Measurements from ENCODE around the gene CHPF. TPM values are rescaled to one million over a fixed set of nuclear protein-coding genes. Genes with fewer than 3 reads are reported as not detected.

The CHPF gene
- total and polyA plus RNA-seq, 2 donors = 8.5 to 17.5 TPM

DNA sequence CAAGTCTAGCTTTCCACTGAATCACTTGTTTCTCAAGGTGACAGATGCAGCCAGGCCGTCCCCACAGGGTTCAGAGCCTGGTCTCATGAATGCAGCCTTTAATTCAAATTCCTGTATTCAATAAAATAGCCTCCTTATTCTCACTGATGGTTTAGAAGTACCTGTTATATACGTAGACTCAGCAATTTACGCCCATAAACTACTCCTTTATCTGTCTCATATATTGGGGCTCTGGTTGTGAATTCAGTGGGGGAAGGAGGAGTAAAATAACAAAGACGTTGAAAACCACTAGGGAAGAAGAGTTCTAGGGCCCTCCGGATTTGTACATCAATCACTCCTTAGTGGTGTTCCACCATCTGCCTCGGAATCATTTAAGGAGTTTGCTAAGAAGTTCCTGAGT lies 26.0 kb upstream of the CHPF start:
- H3K27me3 ChIP-seq (ENCODE audit: control insufficient read depth in 2 of 2, insufficient read depth in 1 of 2, low read length in 1 of 2) = peaks cover 49 to 91% of the 10 kb centered on the region in 2 donors
- DNase-seq (ENCODE audit: low read depth in 6 of 9, low spot score in 9 of 9) = no peak
- peaks cover 0 to 6% of the 10 kb centered on the region in 2 donors for H3K4me1 ChIP-seq (ENCODE audit: control insufficient read depth in 2 of 2, insufficient read depth in 2 of 2, low read length in 2 of 2)
- H3K27ac ChIP-seq (ENCODE audit: low read depth in 1 of 2, low read length in 1 of 2) = no peak overlapping the region
- no peak overlapping the region for H3K4me3 ChIP-seq (ENCODE audit: low read length in 2 of 2)
- WGBS = 97% methylated on average over 6 of the region's 6 CpGs
- no peaks in the 10 kb centered on the region for H3K36me3 ChIP-seq (ENCODE audit: control insufficient read depth in 2 of 2, insufficient read depth in 2 of 2, low read length in 1 of 2)
- H3K9me3 ChIP-seq (ENCODE audit: control insufficient read depth in 2 of 2, insufficient read depth in 1 of 2, low read length in 1 of 2) = peaks cover 0 to 4% of the 10 kb centered on the region in 2 donors

DNA sequence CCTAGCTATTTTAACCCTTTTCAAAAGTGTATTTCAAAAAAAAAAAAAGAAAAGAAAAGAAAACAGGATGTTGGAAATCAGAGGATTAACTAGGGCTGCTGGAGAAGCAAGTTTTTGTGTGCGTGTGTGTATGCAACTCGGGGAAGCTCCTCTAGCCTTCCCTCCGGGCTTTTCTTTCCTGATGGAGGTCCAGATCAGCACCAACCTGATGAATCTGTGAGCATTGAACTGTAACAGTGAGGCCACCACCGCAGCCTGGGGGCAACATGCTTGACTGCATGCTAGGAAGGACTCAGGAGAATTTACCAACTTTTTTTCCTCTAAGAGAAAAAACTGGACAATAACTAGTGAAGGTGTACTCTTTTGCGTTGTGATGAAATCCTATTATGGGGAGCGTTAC lies 25.4 kb upstream of the CHPF start:
- H3K27me3 ChIP-seq (ENCODE audit: control insufficient read depth in 2 of 2, insufficient read depth in 1 of 2, low read length in 1 of 2) = peaks cover 49 to 89% of the 10 kb centered on the region in 2 donors
- no peak for DNase-seq (ENCODE audit: low read depth in 6 of 9, low spot score in 9 of 9)

DNA sequence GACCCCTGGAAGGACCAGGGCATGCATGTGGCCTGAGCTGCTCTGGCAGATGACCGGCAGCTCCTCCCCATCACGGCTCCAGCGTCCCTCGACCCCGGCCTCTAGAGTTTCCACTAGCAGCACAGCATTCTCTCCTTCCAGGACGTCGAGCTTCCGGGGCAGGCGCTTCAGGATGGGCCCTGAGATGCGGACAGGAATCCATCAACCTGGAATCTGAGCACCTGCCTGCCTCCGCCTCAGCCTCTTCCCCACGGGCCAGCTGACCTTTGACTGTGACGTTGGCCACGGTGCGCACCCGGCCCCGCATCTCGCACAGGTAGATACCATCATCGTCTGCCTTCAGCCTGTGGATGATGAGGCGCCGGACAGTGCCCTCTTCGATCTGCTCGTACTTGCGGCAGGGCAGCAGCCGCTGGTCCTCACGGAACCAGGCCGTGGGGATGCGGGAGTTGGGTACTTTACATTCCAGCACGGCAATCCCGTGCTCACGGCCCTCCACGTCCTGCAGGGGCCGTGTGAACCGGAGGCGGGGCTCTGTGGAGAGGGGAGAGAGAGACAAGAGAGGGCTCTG lies 24.3 kb upstream of the CHPF start:
- Histone ChIP-seq H3K36me3 (ENCODE audit: control insufficient read depth in 2 of 2, insufficient read depth in 2 of 2, low read length in 1 of 2) (no peaks in the 10 kb centered on the region), H3K4me3 (ENCODE audit: low read length in 2 of 2) (no peak overlapping the region), H3K4me1 (ENCODE audit: control insufficient read depth in 2 of 2, insufficient read depth in 2 of 2, low read length in 2 of 2) (peaks cover 0 to 6% of the 10 kb centered on the region in 2 donors), H3K9me3 (ENCODE audit: control insufficient read depth in 2 of 2, insufficient read depth in 1 of 2, low read length in 1 of 2) (peaks cover 0 to 4% of the 10 kb centered on the region in 2 donors), H3K27me3 (ENCODE audit: control insufficient read depth in 2 of 2, insufficient read depth in 1 of 2, low read length in 1 of 2) (peaks cover 45 to 81% of the 10 kb centered on the region in 2 donors), H3K27ac (ENCODE audit: low read depth in 1 of 2, low read length in 1 of 2) (no peak overlapping the region)
- DNase-seq (ENCODE audit: low read depth in 6 of 9, low spot score in 9 of 9) = no peak
- WGBS = 96% methylated on average over 35 of the region's 35 CpGs

More for the DNA sequence above, 25.4 kb upstream of the CHPF start:
- no peak overlapping the region for H3K4me3 ChIP-seq (ENCODE audit: low read length in 2 of 2)
- H3K9me3 ChIP-seq (ENCODE audit: control insufficient read depth in 2 of 2, insufficient read depth in 1 of 2, low read length in 1 of 2) = peaks cover 0 to 4% of the 10 kb centered on the region in 2 donors
- peaks cover 0 to 6% of the 10 kb centered on the region in 2 donors for H3K4me1 ChIP-seq (ENCODE audit: control insufficient read depth in 2 of 2, insufficient read depth in 2 of 2, low read length in 2 of 2)
- H3K27ac ChIP-seq (ENCODE audit: low read depth in 1 of 2, low read length in 1 of 2) = no peak overlapping the region
- WGBS = 97% methylated on average over 6 of the region's 6 CpGs
- no peaks in the 10 kb centered on the region for H3K36me3 ChIP-seq (ENCODE audit: control insufficient read depth in 2 of 2, insufficient read depth in 2 of 2, low read length in 1 of 2)

DNA sequence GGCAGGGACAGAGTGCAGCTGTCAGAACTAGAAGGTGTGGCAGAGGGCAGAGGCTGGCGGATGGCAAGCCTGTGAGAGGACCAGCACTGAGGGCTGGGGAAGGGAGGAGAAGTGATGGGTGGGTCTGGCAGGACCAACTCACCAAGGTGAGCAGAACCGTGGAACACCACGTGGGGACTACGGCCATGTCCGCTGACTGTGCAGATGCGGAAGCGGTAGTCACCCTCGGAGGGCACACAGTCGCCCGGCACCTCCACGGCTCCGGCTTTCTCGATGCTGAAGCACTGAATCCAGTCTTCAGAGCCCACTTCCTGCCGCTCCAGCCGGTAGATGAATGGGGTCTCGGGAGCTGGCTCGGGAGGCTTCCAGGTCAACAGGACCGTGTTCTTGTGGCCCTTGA lies 23.5 kb upstream of the CHPF start:
- 97% methylated on average over 18 of the region's 18 CpGs for WGBS
- no peak for DNase-seq (ENCODE audit: low read depth in 6 of 9, low spot score in 9 of 9)
- Histone ChIP-seq H3K4me3 (ENCODE audit: low read length in 2 of 2) (no peak overlapping the region), H3K4me1 (ENCODE audit: control insufficient read depth in 2 of 2, insufficient read depth in 2 of 2, low read length in 2 of 2) (peaks cover 0 to 6% of the 10 kb centered on the region in 2 donors), H3K9me3 (ENCODE audit: control insufficient read depth in 2 of 2, insufficient read depth in 1 of 2, low read length in 1 of 2) (peaks cover 0 to 4% of the 10 kb centered on the region in 2 donors), H3K27me3 (ENCODE audit: control insufficient read depth in 2 of 2, insufficient read depth in 1 of 2, low read length in 1 of 2) (peaks cover 38 to 78% of the 10 kb centered on the region in 2 donors), H3K36me3 (ENCODE audit: control insufficient read depth in 2 of 2, insufficient read depth in 2 of 2, low read length in 1 of 2) (no peaks in the 10 kb centered on the region), H3K27ac (ENCODE audit: low read depth in 1 of 2, low read length in 1 of 2) (no peak overlapping the region)

DNA sequence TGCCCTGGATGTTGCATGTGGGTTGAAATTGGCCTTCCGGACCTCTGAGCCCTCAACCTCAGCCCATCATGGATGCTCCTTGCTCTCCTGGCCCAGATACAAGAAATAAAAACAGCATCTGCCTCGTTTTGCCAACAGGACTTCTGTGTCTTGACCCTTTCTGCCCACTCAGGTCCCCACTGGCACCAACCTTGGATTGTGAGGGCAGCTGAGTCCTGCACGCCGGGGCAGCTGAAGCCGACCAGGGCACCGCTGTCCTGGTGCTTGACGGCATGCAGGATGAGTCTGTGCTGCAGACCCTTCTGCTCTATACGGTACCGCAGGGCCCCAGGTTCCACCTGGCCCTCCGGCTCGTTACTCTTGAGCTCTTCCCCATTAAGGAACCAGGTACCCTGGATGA lies 23.0 kb upstream of the CHPF start:
- H3K9me3 ChIP-seq (ENCODE audit: control insufficient read depth in 2 of 2, insufficient read depth in 1 of 2, low read length in 1 of 2) = peaks cover 0 to 4% of the 10 kb centered on the region in 2 donors
- no peak for DNase-seq (ENCODE audit: low read depth in 6 of 9, low spot score in 9 of 9)
- peaks cover 0 to 4% of the 10 kb centered on the region in 2 donors for H3K4me1 ChIP-seq (ENCODE audit: control insufficient read depth in 2 of 2, insufficient read depth in 2 of 2, low read length in 2 of 2)
- H3K36me3 ChIP-seq (ENCODE audit: control insufficient read depth in 2 of 2, insufficient read depth in 2 of 2, low read length in 1 of 2) = no peaks in the 10 kb centered on the region
- H3K4me3 ChIP-seq (ENCODE audit: low read length in 2 of 2) = no peak overlapping the region
- H3K27ac ChIP-seq (ENCODE audit: low read depth in 1 of 2, low read length in 1 of 2) = no peak overlapping the region
- peaks cover 34 to 76% of the 10 kb centered on the region in 2 donors for H3K27me3 ChIP-seq (ENCODE audit: control insufficient read depth in 2 of 2, insufficient read depth in 1 of 2, low read length in 1 of 2)
- 92% methylated on average over 11 of the region's 11 CpGs for WGBS

DNA sequence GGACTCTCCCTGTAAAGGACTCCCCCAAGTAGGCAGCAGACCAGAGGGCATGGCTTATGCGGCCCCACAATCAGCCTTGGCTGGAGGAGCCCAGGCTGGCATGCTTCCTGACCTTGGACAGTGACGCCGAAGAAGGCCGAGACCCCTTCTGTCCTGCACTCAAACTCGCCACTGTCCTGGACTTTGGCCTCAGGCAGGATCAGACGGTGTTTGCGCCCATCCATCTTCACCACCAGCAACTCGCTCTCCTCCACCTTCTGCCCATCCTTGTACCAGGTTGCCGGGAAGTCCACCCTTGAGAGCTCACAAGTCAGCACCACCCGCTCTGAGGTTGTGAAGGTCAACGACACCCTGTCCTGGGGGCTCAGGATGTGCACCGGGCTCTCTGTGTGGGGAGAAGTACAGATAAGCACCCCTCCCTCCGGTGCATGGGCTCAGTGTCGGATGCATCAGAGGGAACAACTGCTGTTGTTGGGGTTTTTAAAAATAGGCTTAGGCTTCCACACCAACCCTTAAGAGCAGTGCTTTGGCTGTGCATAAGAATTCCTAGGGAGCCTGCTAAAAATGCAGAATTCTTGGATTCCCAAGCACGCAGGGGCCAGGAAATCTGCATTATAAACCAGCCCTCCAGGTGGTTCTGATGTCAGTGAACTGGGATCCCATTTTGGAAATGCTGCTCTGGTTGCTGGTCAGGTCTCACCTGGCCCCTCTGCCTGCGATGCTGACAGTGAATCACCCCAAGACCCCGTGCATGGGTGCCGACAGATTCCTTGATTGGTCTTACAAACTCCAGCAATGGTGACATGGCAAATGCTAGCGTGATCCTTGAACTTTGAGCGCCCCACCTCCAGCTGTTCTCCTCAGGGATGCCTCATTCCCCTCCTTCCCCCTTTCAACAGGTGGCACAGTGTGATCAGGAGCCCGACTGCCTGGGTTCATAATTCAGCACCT lies 21.8 kb upstream of the CHPF start:
- Histone ChIP-seq H3K27ac (ENCODE audit: low read depth in 1 of 2, low read length in 1 of 2) (no peak overlapping the region), H3K27me3 (ENCODE audit: control insufficient read depth in 2 of 2, insufficient read depth in 1 of 2, low read length in 1 of 2) (peaks cover 22 to 66% of the 10 kb centered on the region in 2 donors), H3K4me1 (ENCODE audit: control insufficient read depth in 2 of 2, insufficient read depth in 2 of 2, low read length in 2 of 2) (no peaks in the 10 kb centered on the region), H3K36me3 (ENCODE audit: control insufficient read depth in 2 of 2, insufficient read depth in 2 of 2, low read length in 1 of 2) (no peaks in the 10 kb centered on the region), H3K9me3 (ENCODE audit: control insufficient read depth in 2 of 2, insufficient read depth in 1 of 2, low read length in 1 of 2) (peaks cover 0 to 4% of the 10 kb centered on the region in 2 donors), H3K4me3 (ENCODE audit: low read length in 2 of 2) (no peak overlapping the region)
- no peak for DNase-seq (ENCODE audit: low read depth in 6 of 9, low spot score in 9 of 9)
- 96% methylated on average over 21 of the region's 21 CpGs for WGBS

DNA sequence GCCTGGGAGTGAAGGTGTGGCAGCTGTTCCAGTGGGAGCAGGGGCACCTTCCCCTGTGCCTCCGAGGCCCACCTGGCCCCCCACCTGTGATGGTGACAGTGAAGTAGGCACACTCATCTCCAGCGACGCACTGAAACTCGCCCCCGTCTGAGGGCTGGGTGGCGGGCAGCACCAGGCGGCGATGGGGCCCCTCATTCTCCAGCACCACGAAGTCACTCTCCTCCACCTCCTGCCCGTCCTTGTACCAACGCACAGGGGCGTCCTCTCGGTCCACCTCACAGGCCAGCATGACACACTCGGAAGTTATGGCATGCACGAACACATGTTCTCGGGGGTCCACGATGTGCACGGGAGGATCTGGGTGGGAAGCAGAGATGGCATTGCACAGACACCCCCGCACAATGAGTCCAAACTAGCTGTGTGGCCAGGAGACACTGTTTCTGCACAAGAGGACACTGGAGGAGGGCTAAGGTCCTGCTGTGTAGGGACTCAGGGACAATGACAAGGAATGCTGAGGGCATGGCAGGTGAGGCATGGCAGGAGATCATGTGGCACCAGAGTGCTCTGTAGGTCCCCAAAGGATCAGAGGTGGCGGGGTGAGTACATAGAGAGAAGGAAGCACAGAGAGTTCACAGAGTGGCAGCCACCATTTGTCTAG lies 19.8 kb upstream of the CHPF start:
- no peaks in the 10 kb centered on the region for H3K9me3 ChIP-seq (ENCODE audit: control insufficient read depth in 2 of 2, insufficient read depth in 1 of 2, low read length in 1 of 2)
- no peaks in the 10 kb centered on the region for H3K36me3 ChIP-seq (ENCODE audit: control insufficient read depth in 2 of 2, insufficient read depth in 2 of 2, low read length in 1 of 2)
- 96% methylated on average over 20 of the region's 20 CpGs for WGBS
- peaks cover 7 to 48% of the 10 kb centered on the region in 2 donors for H3K27me3 ChIP-seq (ENCODE audit: control insufficient read depth in 2 of 2, insufficient read depth in 1 of 2, low read length in 1 of 2)
- no peak overlapping the region for H3K27ac ChIP-seq (ENCODE audit: low read depth in 1 of 2, low read length in 1 of 2)
- no peak for DNase-seq (ENCODE audit: low read depth in 6 of 9, low spot score in 9 of 9)
- no peaks in the 10 kb centered on the region for H3K4me1 ChIP-seq (ENCODE audit: control insufficient read depth in 2 of 2, insufficient read depth in 2 of 2, low read length in 2 of 2)
- no peak overlapping the region for H3K4me3 ChIP-seq (ENCODE audit: low read length in 2 of 2)

DNA sequence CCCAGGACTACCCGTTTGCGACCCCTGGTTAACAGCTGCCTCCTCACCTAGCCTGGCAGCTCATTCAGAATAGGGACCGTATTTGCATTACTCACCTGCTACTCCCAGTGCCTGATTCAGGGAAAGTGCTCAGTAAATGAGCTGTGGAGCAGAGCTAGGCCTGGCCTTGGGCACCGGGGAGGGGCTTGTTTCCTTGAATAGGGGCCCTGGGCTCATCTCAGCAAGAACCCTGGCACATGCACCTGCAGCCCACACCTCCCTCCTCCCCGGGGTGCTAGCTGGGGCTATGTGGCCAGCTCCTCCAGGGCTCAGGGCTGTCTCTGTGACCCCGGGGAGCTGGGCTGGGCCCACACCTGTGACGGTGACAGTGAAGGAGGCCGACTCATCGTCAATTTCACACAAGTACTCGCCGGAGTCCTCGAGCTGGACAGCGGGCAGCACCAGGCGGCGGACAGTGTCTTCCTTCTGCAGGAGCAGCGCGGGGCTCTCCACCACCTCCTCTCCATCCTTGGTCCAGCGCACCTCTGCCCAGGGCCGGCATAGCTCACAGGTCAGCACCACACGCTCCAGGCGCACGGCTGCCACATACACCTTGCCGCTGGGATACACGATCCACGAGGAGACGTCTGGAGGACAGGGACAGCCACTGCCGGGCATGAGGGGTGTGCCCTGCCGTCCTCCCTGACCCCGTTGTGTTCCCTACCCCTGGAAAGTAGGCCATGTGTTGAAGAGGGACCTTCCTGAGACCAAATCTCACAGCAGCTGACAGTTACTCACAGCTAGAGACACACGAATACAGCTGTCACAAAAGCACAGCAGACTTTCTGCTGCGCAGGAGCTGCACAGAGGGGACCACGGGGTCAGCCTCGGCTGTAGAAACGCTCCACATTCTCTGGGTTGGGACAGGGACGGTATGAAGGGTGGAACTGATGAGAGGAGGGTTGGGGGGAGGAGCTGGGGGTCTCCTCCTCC lies 18.7 kb upstream of the CHPF start:
- DNase-seq (ENCODE audit: low read depth in 6 of 9, low spot score in 9 of 9) = no peak
- 94% methylated on average over 35 of the region's 35 CpGs for WGBS
- no peaks in the 10 kb centered on the region for H3K4me1 ChIP-seq (ENCODE audit: control insufficient read depth in 2 of 2, insufficient read depth in 2 of 2, low read length in 2 of 2)

More for the DNA sequence above, 18.7 kb upstream of the CHPF start:
- peaks cover 3 to 41% of the 10 kb centered on the region in 2 donors for H3K27me3 ChIP-seq (ENCODE audit: control insufficient read depth in 2 of 2, insufficient read depth in 1 of 2, low read length in 1 of 2)
- no peaks in the 10 kb centered on the region for H3K36me3 ChIP-seq (ENCODE audit: control insufficient read depth in 2 of 2, insufficient read depth in 2 of 2, low read length in 1 of 2)
- H3K27ac ChIP-seq (ENCODE audit: low read depth in 1 of 2, low read length in 1 of 2) = no peak overlapping the region
- H3K4me3 ChIP-seq (ENCODE audit: low read length in 2 of 2) = no peak overlapping the region
- no peaks in the 10 kb centered on the region for H3K9me3 ChIP-seq (ENCODE audit: control insufficient read depth in 2 of 2, insufficient read depth in 1 of 2, low read length in 1 of 2)

Data from thymus (tissue), 11 donors.